ENCODE results near the gene PEG3. TPM values are rescaled to one million over a fixed set of nuclear protein-coding genes. Genes with fewer than 3 reads are reported as not detected.

PEG3 gene
- polyA plus RNA-seq (ENCODE audit: low read depth in 6 of 6): not detected

DNA sequence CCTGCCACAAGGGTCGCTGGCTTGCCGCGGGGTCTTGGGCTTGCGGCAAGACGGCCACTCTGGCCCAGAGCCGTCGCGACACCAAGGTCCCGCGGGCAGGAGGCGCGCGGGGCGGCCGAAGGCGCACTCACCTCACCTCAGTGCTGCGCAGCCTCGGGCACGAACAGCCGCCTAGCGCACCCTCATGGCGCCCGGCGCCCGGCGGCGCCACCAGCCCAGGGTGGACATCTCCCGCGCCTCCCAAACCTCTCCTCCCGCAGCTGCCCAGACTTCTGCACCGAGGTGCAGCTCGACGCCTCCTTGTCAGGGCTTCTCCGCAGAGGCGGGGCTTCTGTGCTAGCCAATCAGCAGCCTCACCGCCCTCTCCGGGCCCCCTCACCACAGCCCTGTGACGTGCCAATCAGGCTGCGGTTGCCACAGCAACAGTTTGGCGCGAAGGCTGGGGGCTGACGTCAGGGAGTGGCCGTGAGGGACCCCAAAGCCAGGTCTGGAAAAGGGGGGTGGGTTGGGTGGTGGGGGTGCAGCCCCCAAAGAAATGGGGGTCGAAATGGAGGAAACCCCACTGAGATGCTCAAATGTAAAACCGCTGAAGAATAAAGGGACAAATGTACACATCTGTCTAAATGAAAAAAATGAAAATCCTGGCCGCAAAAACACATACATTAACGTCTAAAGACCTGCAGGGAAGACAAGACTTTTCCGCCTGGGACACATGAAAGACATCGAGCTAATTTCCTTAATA is at the start of gene PEG3, which contains the start of gene ZIM2:
PEG3 (minus strand) TSS at position 276 of the 742 bp plus-strand sequence. CDS start 16,071 bp downstream, outside the sequence.
ZIM2 (minus strand) TSS at position 276 of the 742 bp plus-strand sequence. CDS start 16,449 bp downstream, outside the sequence.
- DNase-seq (no peak), ATAC-seq (ENCODE audit: low read depth in 2 of 2) (no peak)
- peaks cover 10 to 42% (median 36%) of the 10 kb centered on the region in 7 donors for H3K9me3 Mint-ChIP-seq
- H3K4me3 Mint-ChIP-seq: peak within 1 kb of the TSS in 6 of 8 donors; percentile 17 to 81 (median 52)
- H3K27me3 Mint-ChIP-seq: peaks cover 5 to 27% (median 20%) of the 10 kb centered on the region in 3 donors
- peaks cover 0 to 23% of the 10 kb centered on the region in 2 donors for H3K36me3 Mint-ChIP-seq
- H3K27ac Mint-ChIP-seq: peak within 1 kb of the TSS in 4 of 6 donors; percentile 30 to 69 (median 36)
- peaks cover 0 to 20% (median 9%) of the 10 kb centered on the region in 3 donors for H3K4me1 Mint-ChIP-seq

DNA sequence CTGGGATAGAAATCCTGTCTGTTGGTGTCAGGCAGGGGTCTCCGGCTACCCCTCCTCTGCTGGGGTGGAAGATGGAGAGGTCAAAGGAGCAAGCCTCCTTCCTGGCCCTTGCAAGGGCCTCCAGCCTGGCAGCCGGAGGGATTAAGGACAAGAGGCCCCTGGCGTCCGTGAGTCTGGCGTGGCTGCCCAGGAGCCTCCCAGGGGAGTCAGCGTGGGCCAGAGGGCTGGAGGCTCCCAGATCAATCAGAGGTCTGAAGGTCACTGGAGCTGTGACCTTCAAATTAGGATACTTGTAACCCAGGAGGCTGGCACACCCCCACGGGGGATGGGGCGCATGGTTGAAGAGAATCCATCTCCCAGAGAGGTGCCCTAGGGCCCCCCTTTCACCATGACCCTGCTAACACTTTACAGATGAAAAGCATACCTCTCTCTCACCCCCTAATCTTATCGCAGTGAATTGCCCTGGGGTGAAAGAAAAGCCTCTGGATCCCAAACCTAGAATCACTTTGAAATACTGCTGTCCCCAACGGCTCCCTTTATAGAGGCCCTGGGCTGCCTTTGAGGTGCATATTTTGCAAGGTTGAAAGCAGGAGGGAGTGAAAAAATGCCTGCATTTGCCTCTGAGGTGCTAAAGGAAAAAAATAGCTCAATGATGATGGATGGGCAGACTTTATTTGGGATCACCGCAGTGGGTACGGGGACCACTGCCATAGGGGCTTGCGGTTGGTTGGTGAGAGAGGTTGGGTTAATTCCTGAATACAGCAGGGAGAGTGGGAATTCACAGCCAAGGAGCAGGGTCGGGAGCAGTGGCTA is 44.9 kb upstream of the PEG3 start:
- peaks cover 15 to 52% (median 29%) of the 10 kb centered on the region in 7 donors for H3K9me3 Mint-ChIP-seq
- H3K27me3 Mint-ChIP-seq: peaks cover 0 to 11% (median 3%) of the 10 kb centered on the region in 3 donors
- H3K27ac Mint-ChIP-seq: peak overlapping the region in 1 of 6 donors; percentile 72
- no peaks in the 10 kb centered on the region for H3K4me1 Mint-ChIP-seq
- H3K36me3 Mint-ChIP-seq: peaks cover 0 to 12% of the 10 kb centered on the region in 2 donors
- ATAC-seq (ENCODE audit: low read depth in 2 of 2) (no peak), DNase-seq (no peak)
- H3K4me3 Mint-ChIP-seq: no peak overlapping the region

DNA sequence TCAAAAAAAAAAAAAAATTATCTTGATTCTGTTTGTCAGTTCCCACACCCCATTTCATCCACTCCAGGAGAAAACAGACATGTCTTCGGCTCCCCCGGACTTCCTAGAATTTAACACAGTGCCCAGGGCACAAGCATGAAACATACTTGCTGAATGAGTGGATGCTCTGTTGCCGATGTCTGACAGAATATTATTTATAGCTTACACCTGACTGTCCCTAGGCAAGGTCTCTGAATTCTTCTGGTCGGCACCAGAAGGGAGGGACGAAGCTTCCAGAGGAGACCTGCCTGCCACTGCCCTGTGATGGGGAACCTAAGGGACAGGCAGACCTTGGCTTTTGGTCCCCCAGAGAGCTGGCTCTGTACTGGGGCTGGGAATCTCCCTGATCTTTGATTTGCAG is 43.9 kb upstream of the PEG3 start:
- DNase-seq (no peak), ATAC-seq (ENCODE audit: low read depth in 2 of 2) (no peak)
- no peak overlapping the region for H3K27ac Mint-ChIP-seq
- peaks cover 15 to 55% (median 29%) of the 10 kb centered on the region in 7 donors for H3K9me3 Mint-ChIP-seq
- peaks cover 0 to 8% (median 0%) of the 10 kb centered on the region in 3 donors for H3K27me3 Mint-ChIP-seq
- H3K4me3 Mint-ChIP-seq: no peak overlapping the region
- H3K4me1 Mint-ChIP-seq: no peaks in the 10 kb centered on the region
- peaks cover 0 to 8% of the 10 kb centered on the region in 2 donors for H3K36me3 Mint-ChIP-seq

DNA sequence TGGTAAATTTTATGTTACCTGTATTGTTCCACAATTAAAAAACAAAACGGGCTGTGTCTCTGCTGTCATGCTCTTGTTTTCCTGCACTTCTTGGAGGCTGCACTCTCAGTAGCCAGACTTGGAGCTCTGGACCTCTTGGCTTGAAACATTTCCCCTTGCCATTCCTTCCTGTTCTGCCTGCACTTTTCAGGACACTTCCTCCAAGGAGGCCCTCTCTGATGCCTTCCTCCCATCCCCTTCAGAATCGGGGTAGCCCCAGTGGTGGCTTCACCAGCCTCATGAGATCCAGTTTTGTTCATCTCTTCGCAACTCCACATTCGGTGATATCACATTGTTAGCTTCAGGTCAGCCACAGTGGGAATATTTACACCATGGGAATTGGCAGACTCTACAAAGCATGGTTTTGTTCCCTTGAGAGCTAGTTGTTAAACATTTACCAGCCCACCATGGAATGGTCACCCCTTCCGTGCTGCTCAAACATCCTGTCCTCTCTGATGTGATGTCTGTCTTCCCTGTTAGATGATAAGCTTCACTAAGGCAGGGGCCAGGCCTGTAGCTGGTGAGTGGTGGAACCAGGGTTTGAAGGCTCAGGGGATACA is 40.2 kb upstream of the PEG3 start:
- Mint-ChIP-seq H3K4me1 (no peaks in the 10 kb centered on the region), H3K4me3 (no peak overlapping the region), H3K9me3 (peaks cover 13 to 52% (median 22%) of the 10 kb centered on the region in 7 donors), H3K27me3 (no peaks in the 10 kb centered on the region), H3K36me3 (peaks cover 0 to 8% of the 10 kb centered on the region in 2 donors), H3K27ac (peak overlapping the region in 1 of 6 donors; percentile 65)
- DNase-seq (no peak), ATAC-seq (ENCODE audit: low read depth in 2 of 2) (no peak)

DNA sequence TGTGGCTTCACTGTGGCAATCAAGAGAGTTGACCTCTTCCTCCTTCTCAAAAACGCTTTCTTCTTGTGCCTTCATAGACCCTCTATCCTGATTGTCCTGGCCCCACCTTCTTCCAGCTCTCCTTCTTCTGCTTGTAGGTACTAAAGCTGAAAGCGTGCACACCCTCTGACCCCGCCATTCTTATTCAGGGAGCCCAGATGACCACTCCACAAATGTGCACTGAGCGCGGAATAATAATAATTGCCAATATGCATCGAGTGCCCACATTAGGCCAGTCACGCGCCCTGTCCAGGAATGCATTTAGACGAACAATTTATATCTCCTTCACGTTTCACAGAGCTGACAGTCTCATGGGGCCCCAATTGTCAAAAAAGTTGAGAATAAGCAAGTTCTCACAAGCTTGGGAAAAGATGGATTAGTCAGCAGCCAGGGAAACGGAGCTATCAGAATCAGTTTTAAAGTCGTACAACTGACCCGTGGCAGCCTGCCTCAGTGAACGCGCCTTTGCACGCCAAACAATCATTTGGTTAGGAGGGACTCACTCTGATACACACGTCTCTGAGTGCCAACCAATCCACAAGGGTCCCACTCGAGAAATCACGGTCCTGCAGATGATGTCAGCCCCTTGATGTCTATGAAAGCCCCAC is 36.7 kb upstream of the PEG3 start:
- Mint-ChIP-seq H3K9me3 (peaks cover 23 to 48% (median 37%) of the 10 kb centered on the region in 7 donors), H3K27ac (no peak overlapping the region)

DNA sequence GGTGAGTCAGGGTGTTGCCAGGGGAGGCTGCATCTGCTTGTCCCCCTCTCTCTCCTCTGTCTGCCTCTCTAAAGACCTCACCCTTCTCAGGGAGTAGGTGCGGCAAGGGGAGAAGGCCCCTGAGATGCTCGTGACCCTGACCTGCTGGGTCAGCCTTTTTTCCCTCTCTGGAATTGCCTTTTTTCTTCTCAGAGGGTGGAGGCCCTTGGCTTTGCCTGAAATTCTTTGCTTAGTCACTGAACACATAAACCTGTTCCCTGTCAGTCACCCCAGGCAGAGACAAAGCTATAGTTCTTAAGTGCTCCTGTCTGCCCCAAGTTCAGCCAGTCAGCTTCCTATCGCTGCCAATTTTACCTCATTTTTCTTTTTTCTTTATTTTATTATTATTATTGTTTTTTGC is 35.2 kb upstream of the PEG3 start:
- H3K4me1 Mint-ChIP-seq: no peaks in the 10 kb centered on the region
- H3K36me3 Mint-ChIP-seq: peaks cover 12 to 13% of the 10 kb centered on the region in 2 donors
- ATAC-seq (ENCODE audit: low read depth in 2 of 2): no peak
- H3K9me3 Mint-ChIP-seq: peaks cover 22 to 56% (median 40%) of the 10 kb centered on the region in 7 donors
- no peak overlapping the region for H3K27ac Mint-ChIP-seq
- DNase-seq: no peak
- no peaks in the 10 kb centered on the region for H3K27me3 Mint-ChIP-seq
- no peak overlapping the region for H3K4me3 Mint-ChIP-seq

More for the DNA sequence above, 36.7 kb upstream of the PEG3 start:
- Mint-ChIP-seq H3K4me3 (no peak overlapping the region), H3K4me1 (no peaks in the 10 kb centered on the region), H3K36me3 (peaks cover 12 to 17% of the 10 kb centered on the region in 2 donors), H3K27me3 (no peaks in the 10 kb centered on the region)
- no peak for ATAC-seq (ENCODE audit: low read depth in 2 of 2)
- no peak for DNase-seq

DNA sequence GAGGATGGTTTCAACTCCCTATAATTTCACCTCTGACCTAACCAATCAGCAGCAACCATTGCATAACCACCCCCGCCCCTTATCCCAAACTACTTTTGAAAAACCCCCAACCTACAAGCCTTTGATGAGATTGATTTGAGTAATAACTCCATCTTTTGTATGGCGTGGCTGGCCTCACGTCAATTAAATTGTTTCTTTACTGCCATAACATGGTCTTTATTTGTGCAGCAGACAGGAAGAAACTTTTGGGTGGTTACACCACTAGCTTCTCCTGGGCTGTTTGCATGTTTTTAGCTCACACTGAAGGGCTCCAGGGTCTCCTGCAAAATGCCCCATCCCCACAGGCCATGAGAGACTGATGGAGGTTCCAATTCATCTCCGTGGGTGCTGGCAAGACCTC is 34.0 kb upstream of the PEG3 start:
- H3K9me3 Mint-ChIP-seq: peaks cover 21 to 60% (median 41%) of the 10 kb centered on the region in 7 donors

DNA sequence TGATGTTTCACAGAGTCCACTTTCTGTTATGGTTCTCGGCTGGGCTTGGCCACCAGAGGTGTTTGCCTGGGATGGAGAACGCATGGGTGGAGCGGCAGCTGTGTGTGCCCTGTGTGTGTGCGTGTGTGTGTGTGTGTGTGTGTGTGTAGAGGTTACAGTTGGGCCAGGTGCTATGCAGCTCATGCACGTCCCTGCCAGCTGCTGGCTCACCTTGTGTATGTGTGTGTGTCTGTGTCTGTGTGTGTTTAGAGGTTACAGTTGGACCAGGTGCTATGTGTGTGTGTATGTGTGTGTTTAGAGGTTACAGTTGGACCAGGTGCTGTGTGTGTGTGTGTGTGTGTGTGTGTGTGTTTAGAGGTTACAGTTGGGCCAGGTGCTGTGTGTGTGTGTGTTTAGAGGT is 33.0 kb upstream of the PEG3 start:
- Mint-ChIP-seq H3K9me3 (peaks cover 23 to 55% (median 39%) of the 10 kb centered on the region in 7 donors), H3K27ac (peak overlapping the region in 1 of 6 donors; percentile 87), H3K4me3 (no peak overlapping the region), H3K27me3 (no peaks in the 10 kb centered on the region), H3K36me3 (peaks cover 12 to 20% of the 10 kb centered on the region in 2 donors), H3K4me1 (no peaks in the 10 kb centered on the region)
- ATAC-seq (ENCODE audit: low read depth in 2 of 2) (no peak), DNase-seq (no peak)

More for the DNA sequence above, 34.0 kb upstream of the PEG3 start:
- Mint-ChIP-seq H3K4me1 (no peaks in the 10 kb centered on the region), H3K27me3 (no peaks in the 10 kb centered on the region), H3K27ac (no peak overlapping the region), H3K4me3 (peak overlapping the region in 1 of 8 donors; percentile 18), H3K36me3 (peaks cover 12 to 20% of the 10 kb centered on the region in 2 donors)
- no peak for ATAC-seq (ENCODE audit: low read depth in 2 of 2)
- no peak for DNase-seq

DNA sequence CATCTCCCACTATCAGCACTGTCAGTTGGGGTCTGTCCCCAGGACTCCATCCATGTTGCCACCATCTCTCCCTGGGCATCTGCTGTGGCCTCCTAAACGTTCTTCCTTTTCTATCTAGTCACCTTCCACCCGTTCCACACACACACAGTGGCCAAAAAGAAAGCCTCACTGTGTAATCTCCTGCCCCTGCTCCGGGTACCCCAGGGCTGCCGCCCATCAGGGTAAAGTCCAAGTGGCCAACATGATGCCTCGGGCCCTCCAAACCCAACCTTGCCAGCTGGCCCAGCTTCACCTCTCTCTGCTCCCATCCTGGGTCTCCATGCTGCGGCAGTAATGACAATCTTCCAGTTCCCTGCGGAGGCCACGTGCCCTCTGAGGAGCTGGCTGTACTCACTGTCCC is 29.4 kb upstream of the PEG3 start:
- Mint-ChIP-seq H3K36me3 (peaks cover 6 to 11% of the 10 kb centered on the region in 2 donors), H3K9me3 (peaks cover 15 to 44% (median 28%) of the 10 kb centered on the region in 7 donors), H3K27me3 (no peaks in the 10 kb centered on the region), H3K4me1 (no peaks in the 10 kb centered on the region), H3K27ac (no peak overlapping the region), H3K4me3 (no peak overlapping the region)
- no peak for DNase-seq
- ATAC-seq (ENCODE audit: low read depth in 2 of 2): no peak

DNA sequence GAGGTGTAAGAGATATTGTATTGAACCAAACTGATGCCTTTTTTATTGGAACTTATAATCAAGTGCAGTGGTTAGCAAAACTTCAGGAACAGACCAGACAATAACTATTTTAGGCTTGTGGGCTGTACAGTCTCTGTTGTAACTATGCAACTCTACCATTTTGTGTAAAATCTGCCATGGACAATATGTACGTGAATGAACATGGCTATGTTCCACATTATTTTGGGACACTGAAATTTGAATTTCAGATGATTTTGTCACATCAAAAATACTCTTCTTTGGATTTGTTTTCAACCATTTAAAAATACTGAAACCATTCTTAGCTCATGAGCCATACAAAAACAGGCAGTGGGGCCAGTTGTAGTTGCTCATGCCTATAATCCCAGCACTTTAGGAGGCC is 27.9 kb upstream of the PEG3 start:
- H3K27ac Mint-ChIP-seq: no peak overlapping the region
- H3K4me3 Mint-ChIP-seq: no peak overlapping the region
- peaks cover 10 to 43% (median 24%) of the 10 kb centered on the region in 7 donors for H3K9me3 Mint-ChIP-seq
- H3K27me3 Mint-ChIP-seq: peaks cover 0 to 5% (median 0%) of the 10 kb centered on the region in 3 donors
- peaks cover 0 to 7% of the 10 kb centered on the region in 2 donors for H3K36me3 Mint-ChIP-seq
- DNase-seq (no peak), ATAC-seq (ENCODE audit: low read depth in 2 of 2) (no peak)
- H3K4me1 Mint-ChIP-seq: no peaks in the 10 kb centered on the region

DNA sequence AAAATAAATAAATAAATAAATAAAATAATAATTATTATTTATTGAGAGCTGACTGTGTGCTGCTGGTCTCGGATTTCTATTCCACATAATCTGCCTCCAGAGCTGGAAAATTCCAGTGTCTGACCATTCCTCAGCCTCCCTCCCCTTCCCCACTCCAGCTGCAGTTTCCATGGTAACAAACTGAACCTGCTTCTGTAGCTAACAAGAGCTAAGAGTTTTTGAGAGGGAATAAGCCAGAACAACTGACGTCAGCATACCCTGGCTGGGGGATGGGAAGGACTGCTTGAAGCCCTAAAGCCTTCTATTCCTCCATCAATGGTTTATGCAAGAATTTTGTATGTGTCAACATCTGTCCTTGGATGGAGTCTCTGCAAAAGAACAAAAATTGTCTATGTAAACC is 26.0 kb upstream of the PEG3 start:
- H3K4me1 Mint-ChIP-seq: no peaks in the 10 kb centered on the region
- H3K4me3 Mint-ChIP-seq: no peak overlapping the region
- DNase-seq: no peak
- H3K9me3 Mint-ChIP-seq: peaks cover 7 to 37% (median 21%) of the 10 kb centered on the region in 7 donors
- H3K27ac Mint-ChIP-seq: no peak overlapping the region
- no peak for ATAC-seq (ENCODE audit: low read depth in 2 of 2)
- H3K27me3 Mint-ChIP-seq: peaks cover 0 to 5% (median 0%) of the 10 kb centered on the region in 3 donors
- peaks cover 0 to 7% of the 10 kb centered on the region in 2 donors for H3K36me3 Mint-ChIP-seq

DNA sequence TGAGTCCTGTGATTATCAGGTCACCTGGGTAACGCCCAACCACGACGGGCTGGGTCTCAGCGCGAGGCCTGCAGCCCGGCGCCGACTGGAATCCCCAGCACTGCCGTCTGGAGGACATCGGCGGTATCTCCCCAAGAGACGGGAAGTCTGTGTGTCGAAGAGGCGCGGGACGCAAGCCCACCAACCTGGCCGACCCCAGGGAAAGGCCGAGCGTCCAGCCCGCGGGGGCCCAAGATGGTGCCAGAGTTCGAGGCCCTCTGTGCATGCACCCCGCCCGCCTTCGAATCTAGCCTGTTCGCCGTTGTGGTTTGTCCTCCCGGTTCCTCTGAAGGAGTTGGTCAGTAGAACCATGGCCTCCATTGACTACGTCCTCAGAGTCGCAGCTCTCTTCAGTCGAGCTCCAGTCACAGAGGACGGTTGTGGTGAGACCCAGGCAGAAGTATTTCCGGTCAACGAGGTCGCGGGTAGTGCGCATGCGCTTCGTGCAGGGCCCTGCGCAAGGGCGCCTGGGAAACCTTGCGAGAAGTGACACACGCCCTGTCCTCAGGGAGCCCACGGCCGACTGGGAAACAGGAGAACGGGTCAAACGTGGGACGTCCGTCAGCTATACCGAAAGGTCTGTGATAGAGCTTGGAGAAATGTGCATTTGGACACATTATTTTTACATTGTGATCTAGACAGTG is 24.1 kb upstream of the PEG3 start:
- peaks cover 0 to 5% (median 0%) of the 10 kb centered on the region in 3 donors for H3K27me3 Mint-ChIP-seq
- H3K27ac Mint-ChIP-seq: no peak overlapping the region

More for the DNA sequence above, 24.1 kb upstream of the PEG3 start:
- H3K36me3 Mint-ChIP-seq: peaks cover 0 to under 1% of the 10 kb centered on the region in 2 donors
- no peaks in the 10 kb centered on the region for H3K4me1 Mint-ChIP-seq
- H3K4me3 Mint-ChIP-seq: no peak overlapping the region
- peaks cover 2 to 24% (median 15%) of the 10 kb centered on the region in 7 donors for H3K9me3 Mint-ChIP-seq
- no peak for ATAC-seq (ENCODE audit: low read depth in 2 of 2)
- DNase-seq: no peak
